ENCODE measurements around the gene RERE.
"Not testable (repeated sequence)": the region's sequence is repeated elsewhere in the genome, so short reads cannot be mapped to it uniquely, and the experiment has no call there.

DNA sequence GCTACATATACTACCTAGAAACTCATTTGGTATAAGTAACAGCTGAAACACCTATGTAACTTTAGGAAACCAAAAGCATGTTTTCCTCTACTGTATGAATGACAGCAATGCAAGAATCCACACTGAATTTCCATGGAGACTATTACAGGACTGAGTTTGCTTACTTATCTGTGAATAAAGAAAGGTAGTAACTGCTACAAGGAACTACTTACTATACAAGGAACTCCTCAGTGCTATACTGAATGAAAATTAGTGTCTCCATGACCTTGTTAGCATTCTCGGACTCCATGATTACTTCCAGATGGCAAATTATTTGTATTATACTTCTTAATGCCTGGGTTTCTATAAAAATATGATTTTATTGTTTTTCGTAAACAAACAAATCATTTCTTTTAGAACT is 198.0 kb downstream of the RERE start:
- TF ChIP-seq PBX3 (CRISPR knock-in tag; IDR thresholded peaks at IDR 0.05); REST (tag by site-specific recombination; IDR thresholded peaks at IDR 0.05); CTCF (tag by site-specific recombination; IDR thresholded peaks at IDR 0.05); ZNF138 (tag by site-specific recombination; IDR thresholded peaks at IDR 0.05; ENCODE audit: borderline replicate concordance); ZNF501 (tag by site-specific recombination; IDR thresholded peaks at IDR 0.05); ZNF692 (tag by site-specific recombination; IDR thresholded peaks at IDR 0.05); GLIS2 (tag by site-specific recombination; IDR thresholded peaks at IDR 0.05); ZFP37 (tag by site-specific recombination; IDR thresholded peaks at IDR 0.05); ZNF792 (tag by site-specific recombination; IDR thresholded peaks at IDR 0.05); ZEB2 (tag by site-specific recombination; IDR thresholded peaks at IDR 0.05): not testable (repeated sequence)
- TF ChIP-seq, protein P1, sequence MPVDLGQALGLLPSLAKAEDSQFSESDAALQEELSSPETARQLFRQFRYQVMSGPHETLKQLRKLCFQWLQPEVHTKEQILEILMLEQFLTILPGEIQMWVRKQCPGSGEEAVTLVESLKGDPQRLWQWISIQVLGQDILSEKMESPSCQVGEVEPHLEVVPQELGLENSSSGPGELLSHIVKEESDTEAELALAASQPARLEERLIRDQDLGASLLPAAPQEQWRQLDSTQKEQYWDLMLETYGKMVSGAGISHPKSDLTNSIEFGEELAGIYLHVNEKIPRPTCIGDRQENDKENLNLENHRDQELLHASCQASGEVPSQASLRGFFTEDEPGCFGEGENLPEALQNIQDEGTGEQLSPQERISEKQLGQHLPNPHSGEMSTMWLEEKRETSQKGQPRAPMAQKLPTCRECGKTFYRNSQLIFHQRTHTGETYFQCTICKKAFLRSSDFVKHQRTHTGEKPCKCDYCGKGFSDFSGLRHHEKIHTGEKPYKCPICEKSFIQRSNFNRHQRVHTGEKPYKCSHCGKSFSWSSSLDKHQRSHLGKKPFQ (tag by site-specific recombination; IDR thresholded peaks at IDR 0.05) = not testable (repeated sequence)
- TF ChIP-seq, protein P2, sequence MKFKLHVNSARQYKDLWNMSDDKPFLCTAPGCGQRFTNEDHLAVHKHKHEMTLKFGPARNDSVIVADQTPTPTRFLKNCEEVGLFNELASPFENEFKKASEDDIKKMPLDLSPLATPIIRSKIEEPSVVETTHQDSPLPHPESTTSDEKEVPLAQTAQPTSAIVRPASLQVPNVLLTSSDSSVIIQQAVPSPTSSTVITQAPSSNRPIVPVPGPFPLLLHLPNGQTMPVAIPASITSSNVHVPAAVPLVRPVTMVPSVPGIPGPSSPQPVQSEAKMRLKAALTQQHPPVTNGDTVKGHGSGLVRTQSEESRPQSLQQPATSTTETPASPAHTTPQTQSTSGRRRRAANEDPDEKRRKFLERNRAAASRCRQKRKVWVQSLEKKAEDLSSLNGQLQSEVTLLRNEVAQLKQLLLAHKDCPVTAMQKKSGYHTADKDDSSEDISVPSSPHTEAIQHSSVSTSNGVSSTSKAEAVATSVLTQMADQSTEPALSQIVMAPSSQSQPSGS (tag by site-specific recombination; IDR thresholded peaks at IDR 0.05; ENCODE audit: low read depth) = not testable (repeated sequence)
- TF ChIP-seq, protein P3, sequence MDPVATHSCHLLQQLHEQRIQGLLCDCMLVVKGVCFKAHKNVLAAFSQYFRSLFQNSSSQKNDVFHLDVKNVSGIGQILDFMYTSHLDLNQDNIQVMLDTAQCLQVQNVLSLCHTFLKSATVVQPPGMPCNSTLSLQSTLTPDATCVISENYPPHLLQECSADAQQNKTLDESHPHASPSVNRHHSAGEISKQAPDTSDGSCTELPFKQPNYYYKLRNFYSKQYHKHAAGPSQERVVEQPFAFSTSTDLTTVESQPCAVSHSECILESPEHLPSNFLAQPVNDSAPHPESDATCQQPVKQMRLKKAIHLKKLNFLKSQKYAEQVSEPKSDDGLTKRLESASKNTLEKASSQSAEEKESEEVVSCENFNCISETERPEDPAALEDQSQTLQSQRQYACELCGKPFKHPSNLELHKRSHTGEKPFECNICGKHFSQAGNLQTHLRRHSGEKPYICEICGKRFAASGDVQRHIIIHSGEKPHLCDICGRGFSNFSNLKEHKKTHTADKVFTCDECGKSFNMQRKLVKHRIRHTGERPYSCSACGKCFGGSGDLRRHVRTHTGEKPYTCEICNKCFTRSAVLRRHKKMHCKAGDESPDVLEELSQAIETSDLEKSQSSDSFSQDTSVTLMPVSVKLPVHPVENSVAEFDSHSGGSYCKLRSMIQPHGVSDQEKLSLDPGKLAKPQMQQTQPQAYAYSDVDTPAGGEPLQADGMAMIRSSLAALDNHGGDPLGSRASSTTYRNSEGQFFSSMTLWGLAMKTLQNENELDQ (tag by site-specific recombination; IDR thresholded peaks at IDR 0.05; ENCODE audit: low read depth) = not testable (repeated sequence)

Data from HEK293 (cell line).